Measurements from ENCODE around the gene IGSF5. TPM values are rescaled to one million over a fixed set of nuclear protein-coding genes. Genes with fewer than 3 reads are reported as not detected.
A peak's percentile ranks its signal among the peaks of the same experiment; 100 is the strongest.

IGSF5 gene
- total RNA-seq, 6 experiments from 2014 or later = not detected

DNA sequence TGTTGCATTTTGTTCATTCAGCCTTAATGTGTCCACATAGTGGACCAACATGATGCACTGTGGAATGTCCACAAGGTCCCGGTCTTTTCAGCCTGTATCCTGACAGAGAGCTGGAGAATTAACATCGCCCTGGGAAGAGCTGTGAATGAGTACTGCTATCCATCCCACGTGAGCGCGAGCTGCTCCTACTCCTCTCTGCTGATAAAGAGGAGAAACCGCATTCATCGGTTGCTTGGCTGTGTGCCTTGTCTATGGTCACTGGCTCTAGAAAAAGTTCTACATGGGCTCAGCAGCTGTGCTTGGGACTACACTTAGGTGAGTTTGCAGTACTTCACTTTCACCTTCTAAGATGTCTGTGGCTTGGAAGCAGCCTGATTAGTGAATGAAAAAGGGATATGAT lies 31.1 kb upstream of the IGSF5 start:
- DNase-seq = no peak
- intact Hi-C loops (cut with DNase I) = loop anchor here in 1 of 2 donors (5.0 kb wide), 1 partner anchor 197 kb away; no protein-coding TSS in a partner anchor

DNA sequence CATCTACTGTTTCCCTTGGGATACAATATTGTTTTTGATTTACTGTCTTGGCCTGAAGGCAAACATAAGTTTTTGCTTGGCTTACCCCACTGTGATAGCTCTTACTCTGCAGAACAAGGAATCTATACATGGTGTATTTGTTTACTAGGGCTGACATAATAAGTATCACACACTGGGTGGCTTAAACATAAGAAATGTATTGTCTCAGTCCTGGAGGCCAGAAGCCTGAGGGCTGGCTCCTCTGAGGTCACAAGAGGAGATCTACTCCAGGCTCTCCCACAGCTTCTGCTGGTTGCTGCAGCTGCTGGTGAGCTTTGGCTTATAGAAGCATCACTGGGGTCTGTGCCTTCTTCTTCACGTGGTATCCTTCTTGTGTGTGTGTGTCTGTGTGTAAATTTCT lies 30.7 kb upstream of the IGSF5 start:
- no peaks in the 10 kb centered on the region for H3K4me1 ChIP-seq
- 88% methylated on average over 1 of the region's 1 CpG for WGBS (ENCODE audit: insufficient coverage, low coverage, low lambda C conversion rate, missing lambda C conversion rate)
- no peak overlapping the region for H3K4me3 ChIP-seq
- no peak overlapping the region for H3K27ac ChIP-seq
- no peaks in the 10 kb centered on the region for H3K27me3 ChIP-seq
- H3K36me3 ChIP-seq = no peaks in the 10 kb centered on the region
- no peak for TF ChIP-seq POLR2A (IDR thresholded peaks at IDR 0.05)
- TF ChIP-seq, protein P1, sequence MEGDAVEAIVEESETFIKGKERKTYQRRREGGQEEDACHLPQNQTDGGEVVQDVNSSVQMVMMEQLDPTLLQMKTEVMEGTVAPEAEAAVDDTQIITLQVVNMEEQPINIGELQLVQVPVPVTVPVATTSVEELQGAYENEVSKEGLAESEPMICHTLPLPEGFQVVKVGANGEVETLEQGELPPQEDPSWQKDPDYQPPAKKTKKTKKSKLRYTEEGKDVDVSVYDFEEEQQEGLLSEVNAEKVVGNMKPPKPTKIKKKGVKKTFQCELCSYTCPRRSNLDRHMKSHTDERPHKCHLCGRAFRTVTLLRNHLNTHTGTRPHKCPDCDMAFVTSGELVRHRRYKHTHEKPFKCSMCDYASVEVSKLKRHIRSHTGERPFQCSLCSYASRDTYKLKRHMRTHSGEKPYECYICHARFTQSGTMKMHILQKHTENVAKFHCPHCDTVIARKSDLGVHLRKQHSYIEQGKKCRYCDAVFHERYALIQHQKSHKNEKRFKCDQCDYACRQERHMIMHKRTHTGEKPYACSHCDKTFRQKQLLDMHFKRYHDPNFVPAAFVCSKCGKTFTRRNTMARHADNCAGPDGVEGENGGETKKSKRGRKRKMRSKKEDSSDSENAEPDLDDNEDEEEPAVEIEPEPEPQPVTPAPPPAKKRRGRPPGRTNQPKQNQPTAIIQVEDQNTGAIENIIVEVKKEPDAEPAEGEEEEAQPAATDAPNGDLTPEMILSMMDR (IDR thresholded peaks at IDR 0.05) = no peak
- intact Hi-C loops (cut with DNase I) = loop anchor here in 1 of 2 donors (5.0 kb wide), 1 partner anchor 197 kb away; no protein-coding TSS in a partner anchor
- no peak for ATAC-seq
- no peaks in the 10 kb centered on the region for H3K9me3 ChIP-seq
- no peak for DNase-seq

More for the DNA sequence above, 31.1 kb upstream of the IGSF5 start:
- no peak for ATAC-seq
- no peak overlapping the region for H3K4me3 ChIP-seq
- no peaks in the 10 kb centered on the region for H3K9me3 ChIP-seq
- no peaks in the 10 kb centered on the region for H3K27me3 ChIP-seq
- H3K4me1 ChIP-seq = no peaks in the 10 kb centered on the region
- TF ChIP-seq, protein P1 (IDR thresholded peaks at IDR 0.05) = no peak
- no peak for TF ChIP-seq POLR2A (IDR thresholded peaks at IDR 0.05)
- no peak overlapping the region for H3K27ac ChIP-seq
- H3K36me3 ChIP-seq = no peaks in the 10 kb centered on the region
- 67% methylated on average over 7 of the region's 7 CpGs for WGBS (ENCODE audit: insufficient coverage, low coverage, low lambda C conversion rate, missing lambda C conversion rate)

DNA sequence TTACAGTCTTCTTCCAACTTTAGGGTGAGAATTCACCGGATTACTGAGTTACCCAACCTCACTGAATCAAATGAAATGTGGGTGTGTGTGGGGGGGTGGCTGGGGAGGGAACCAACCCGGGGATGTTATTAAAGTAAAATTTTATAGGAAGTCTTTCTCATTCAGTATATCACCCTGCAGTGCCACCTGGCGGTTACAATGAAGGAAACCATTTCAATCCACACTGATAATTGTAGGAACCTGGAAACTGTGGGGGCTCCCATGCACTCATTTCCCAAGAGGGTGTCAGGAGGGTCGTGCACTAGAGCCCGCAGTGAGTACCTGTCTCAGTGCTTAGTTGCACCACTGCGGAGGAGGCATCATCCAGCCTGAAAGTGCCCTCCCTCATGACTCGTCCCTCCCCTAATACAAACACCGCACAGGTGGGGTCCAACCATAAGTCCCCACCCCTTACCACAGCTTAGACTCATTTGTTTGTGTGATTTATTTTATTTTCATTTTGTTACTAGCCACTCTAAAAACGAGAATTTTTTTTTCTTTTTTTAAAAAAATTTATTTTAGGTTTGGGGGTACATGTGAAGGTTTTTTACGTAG lies 29.1 kb upstream of the IGSF5 start:
- Histone ChIP-seq H3K27me3 (no peaks in the 10 kb centered on the region), H3K4me3 (no peak overlapping the region), H3K4me1 (no peaks in the 10 kb centered on the region), H3K9me3 (no peaks in the 10 kb centered on the region), H3K27ac (no peak overlapping the region), H3K36me3 (no peaks in the 10 kb centered on the region)
- DNase-seq (peak in 2 of 3 donors; percentile 45 to 52), ATAC-seq (peak; percentile 50 to 63 (median 61))
- intact Hi-C loops (cut with DNase I) = loop anchor here in 1 of 2 donors (5.0 kb wide), 1 partner anchor 199 kb away; no protein-coding TSS in a partner anchor
- 27% methylated on average over 9 of the region's 10 CpGs for WGBS (ENCODE audit: insufficient coverage, low coverage, low lambda C conversion rate, missing lambda C conversion rate)
- TF ChIP-seq POLR2A (IDR thresholded peaks at IDR 0.05) = no peak
- TF ChIP-seq, protein P1 (IDR thresholded peaks at IDR 0.05) = peak; percentile 42 to 76 (median 66)

DNA sequence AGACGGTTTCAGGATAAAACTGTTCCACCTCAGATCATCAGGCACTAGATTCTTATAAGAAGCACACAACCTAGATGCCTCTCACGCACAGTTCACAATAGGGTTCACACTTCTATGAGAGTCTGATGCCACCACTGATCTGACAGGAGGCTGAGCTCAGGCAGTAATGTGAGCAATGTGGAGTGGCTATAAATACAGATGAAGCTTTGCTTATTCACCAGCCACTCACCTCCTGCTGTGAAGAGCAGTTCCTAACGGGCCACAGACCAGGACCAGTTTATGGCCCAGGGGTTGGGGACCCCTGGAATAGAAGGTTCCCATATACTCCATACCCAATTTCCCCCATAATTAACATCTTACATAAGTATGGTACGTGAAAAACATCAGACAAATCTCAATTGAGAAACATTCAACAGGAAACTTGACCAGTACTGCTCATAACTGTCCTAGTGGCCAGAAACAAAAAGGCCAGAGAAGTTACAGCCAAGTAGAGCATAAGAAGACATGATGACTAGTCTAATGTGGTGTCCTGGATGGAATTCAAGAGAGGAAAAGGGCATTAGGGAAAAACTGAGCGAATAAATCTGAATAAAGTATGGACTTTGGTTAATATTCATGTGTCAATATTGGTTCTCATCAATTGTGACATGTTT lies 24.7 kb upstream of the IGSF5 start:
- intact Hi-C loops (cut with DNase I) = no loop called here
- 53% methylated on average over 5 of the region's 5 CpGs for WGBS (ENCODE audit: insufficient coverage, low coverage, low lambda C conversion rate, missing lambda C conversion rate)
- H3K4me1 ChIP-seq = no peaks in the 10 kb centered on the region
- H3K36me3 ChIP-seq = no peaks in the 10 kb centered on the region
- H3K27me3 ChIP-seq = no peaks in the 10 kb centered on the region
- H3K9me3 ChIP-seq = no peaks in the 10 kb centered on the region
- ATAC-seq (no peak), DNase-seq (no peak)
- no peak for TF ChIP-seq POLR2A (IDR thresholded peaks at IDR 0.05)
- TF ChIP-seq, protein P1 (IDR thresholded peaks at IDR 0.05) = no peak
- no peak overlapping the region for H3K27ac ChIP-seq
- no peak overlapping the region for H3K4me3 ChIP-seq
